ENCODE results near the gene CBS.
"Not testable (repeated sequence)": the region's sequence is repeated elsewhere in the genome, so short reads cannot be mapped to it uniquely, and the experiment has no call there.

Gene CBS

DNA sequence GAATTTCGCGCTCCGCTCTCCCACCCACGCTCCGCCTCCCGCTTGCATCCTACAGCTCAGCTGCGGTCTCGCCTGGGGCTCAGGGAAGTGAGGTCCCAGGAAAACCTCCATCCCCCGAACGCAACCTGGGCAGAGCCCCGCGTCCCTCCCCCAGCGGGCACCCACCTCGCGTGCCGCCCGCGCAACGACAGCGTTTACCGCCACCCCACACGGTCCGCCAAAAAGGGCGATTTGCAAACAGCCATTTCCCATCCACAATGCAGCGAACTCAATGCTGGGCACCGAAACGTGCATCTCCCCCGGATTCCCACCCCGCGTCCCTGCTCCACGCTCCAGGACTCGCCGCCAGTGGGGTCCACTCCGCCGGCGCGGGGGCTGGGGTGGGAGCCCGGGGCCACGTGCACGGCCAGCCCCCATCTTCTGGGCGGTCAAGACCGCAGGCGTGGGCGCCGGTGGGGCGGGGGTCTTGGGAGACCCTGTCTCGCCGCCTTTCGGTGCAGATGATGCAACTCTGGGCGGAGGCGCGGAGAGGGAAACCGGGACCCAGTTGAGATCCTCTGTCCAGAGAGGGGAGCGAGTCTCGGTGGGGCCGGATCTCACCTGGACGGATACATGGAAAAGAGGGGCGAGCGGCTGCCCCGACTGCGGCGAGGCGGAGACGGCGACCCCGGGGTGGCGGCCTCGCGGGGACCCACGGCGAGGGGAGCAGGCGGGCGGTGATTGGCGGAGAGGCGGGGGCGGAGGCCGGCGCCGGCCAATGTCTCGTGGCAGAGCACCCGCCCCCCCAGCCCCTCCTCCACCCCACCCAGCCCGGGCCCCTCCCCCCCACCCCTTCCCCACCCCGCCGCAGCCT, at the start of gene CBS:
Gene CBS, minus strand, starts transcription at position 666 of the 853 bp plus-strand sequence. CDS start 3,642 bp downstream, outside the sequence.
- DNase-seq = not testable (repeated sequence)

DNA sequence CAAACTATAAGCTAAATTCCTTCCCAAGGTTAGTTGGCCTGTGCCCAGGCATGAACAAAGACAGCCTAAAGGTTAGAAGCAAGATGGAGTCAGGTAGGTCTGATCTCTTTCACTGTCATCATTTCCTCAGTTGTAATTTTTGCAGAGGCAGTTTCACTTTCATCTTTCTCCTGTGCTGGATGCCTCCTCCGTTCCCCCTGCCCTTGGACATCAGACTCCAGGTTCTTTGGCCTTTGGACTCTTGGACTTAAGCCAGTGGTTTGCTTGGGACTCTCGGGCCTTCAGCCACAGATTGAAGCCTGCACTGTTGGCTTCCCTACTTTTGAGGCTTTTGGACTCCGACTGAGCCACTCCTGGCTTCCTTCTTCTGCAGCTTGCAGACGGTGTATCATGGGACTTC, 40.3 kb upstream of the CBS start:
- not testable (repeated sequence) for DNase-seq

DNA sequence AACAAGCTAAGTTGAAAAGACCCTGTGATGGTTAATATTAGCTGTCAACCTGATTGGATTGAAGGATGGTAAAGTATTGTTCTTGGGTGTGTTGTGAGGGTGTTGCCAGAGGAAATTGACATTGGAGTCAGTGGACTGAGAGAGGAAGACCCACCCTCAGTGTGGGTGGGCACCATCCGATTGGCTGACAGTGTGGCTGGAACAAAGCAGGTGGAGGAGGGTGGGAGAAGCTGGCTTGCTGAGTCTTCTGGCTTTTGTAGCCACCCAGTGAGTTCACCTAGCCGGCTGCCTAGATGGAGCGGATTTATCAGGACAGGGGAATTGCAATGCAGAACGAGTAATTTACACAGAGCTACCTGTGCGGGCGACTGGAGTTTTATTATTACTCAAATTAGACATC, 38.8 kb upstream of the CBS start:
- DNase-seq = not testable (repeated sequence)

DNA sequence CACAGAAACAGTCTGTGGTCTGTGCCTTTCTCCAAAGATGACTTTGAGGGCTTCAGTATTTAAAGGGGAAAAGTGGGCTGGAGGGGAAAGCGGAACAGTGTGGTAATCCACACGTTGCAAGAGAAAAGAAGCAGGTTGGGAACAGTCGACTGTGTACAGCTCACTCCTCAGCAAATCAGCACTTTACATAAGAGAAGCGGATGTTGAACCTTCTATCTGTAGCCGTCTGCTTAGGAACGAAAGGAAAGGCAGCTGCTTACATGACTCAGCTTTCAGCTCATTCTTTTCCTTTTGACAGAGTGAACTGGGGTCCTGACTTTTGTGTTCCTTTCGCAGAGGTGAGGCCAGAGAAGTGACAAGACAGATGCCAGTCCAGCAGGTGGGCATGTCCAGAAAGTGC, 33.4 kb upstream of the CBS start:
- not testable (repeated sequence) for DNase-seq

GRCh38 chr21:43108177-43108576, 32.5 kb upstream of the CBS start:
- not testable (repeated sequence) for DNase-seq

DNA sequence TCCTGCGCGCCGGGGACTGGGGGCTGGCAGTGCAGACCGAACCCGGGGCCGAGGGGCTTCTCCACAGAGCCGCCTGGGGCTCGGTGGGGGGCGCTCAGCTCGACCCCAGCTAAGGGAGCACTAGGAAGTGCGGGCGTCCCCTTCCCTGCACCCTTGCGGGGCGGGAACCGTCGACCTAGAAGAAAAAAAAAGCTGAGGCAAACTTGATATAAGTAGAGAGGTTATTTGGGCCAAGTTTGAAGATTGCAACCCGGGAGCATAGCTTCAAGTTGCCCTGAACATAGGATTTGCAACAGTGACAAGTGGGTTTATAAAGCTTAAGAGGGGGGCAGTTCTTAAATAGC, 32.1 kb upstream of the CBS start:
- DNase-seq = not testable (repeated sequence)

- not testable (repeated sequence) for DNase-seq
These were observed 31.5 kb upstream of the CBS start, which contains the start of gene U2AF1 for GRCh38 chr21:43106965-43107793. Gene U2AF1, minus strand, starts transcription at chr21:43107570. Its CDS starts 76 bp downstream, at chr21:43107494.

- DNase-seq = not testable (repeated sequence)
These were observed 29.0 kb upstream of the CBS start for GRCh38 chr21:43104642-43105041.

DNA sequence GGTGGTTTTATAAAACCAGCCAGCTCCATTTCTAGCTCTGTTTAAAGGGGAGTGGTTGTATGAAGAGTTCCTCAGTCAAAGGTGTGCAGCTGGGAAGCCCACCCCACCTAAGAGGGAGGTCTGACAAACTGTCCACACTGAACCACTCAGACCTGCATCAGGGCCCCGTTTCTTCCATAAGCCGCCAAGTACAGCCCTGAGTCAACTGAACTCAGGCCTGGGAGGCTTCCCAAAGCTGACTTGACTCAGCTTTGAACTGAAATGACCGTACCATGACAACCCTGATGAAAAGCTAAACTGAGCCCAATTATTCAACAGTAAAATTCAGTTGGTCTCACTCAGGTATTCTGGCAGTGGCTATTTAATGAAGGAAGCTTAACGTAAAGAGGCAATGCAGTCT, 26.6 kb upstream of the CBS start:
- not testable (repeated sequence) for DNase-seq

DNA sequence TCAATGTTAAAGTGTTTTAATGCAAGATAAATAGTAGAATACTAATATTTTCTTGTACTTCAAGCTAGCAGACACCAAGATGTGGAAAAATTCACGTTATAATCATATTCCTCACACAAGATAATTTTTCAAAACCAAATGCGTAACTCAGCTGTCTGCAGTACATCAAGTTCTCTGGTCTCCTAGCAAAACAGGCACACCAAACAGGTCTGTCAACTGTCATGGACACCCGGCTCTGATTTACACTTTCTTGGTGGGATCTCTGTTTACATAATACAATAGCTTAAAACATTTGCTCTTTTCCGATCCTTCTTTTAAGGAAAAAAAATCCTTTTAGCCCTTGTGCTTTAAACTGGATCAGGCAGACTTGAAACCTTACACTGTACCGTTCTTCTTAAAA, 26.0 kb upstream of the CBS start:
- DNase-seq = not testable (repeated sequence)

DNA sequence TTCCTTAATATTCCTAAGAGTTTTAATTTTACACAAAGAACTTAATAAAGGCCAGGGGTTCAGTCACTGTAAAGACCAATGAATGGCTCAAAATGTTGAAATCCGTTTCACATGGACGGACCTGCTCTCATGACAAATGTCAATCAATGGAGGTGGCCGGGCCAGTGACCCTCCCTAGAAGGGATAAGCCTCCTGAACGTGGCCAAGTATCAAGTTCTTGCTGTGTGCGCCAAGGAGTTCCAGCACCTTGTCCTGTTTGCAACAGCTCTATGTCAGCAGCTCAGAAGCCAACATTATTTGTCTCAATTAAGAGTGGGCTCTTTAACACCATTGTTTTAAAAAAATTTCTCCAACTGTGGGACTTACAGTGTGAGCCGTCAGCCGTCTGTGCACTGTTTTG, 25.4 kb upstream of the CBS start:
- DNase-seq = not testable (repeated sequence)

DNA sequence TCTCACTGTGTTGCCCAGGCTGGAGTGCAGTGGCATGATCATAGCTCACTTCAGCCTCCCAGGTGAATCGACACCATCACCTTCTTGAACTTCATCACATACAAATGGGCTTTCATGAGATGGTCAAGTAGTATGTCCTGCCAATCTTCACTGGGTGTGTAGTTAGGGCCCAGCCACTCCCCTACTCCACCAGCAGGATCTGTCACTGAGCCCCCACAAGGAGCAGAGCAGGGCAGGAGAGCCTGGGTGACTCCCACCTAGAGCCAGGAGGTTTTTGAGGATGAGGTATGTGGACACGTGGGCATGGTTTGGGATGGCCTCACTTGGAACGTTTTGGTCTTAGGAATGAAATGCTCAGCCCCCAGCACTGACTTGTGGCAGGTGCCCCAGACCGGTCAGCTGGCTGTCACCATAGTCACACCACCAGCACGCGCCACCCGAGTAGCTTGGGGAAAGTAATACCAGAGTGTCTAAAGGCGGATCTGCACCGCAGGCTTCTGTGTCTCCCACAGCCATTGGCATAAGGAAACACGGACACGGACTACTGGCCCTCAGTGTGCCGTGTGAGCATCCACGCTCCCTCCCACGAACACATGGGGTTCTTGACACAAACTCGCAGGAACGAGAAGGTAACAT, 16.5 kb upstream of the CBS start:
- DNase-seq = not testable (repeated sequence)

- DNase-seq = not testable (repeated sequence)
These were observed 15.3 kb upstream of the CBS start for GRCh38 chr21:43090947-43091346.

- not testable (repeated sequence) for DNase-seq
These were observed 13.8 kb upstream of the CBS start for GRCh38 chr21:43089463-43089862.

GRCh38 chr21:43082587-43083300, 7.1 kb upstream of the CBS start:
- DNase-seq = not testable (repeated sequence)

GRCh38 chr21:43076643-43077042, 1.0 kb upstream of the CBS start:
- not testable (repeated sequence) for DNase-seq

- DNase-seq = not testable (repeated sequence)
These were observed 495 bp upstream of the CBS start for GRCh38 chr21:43076023-43076637.

DNA sequence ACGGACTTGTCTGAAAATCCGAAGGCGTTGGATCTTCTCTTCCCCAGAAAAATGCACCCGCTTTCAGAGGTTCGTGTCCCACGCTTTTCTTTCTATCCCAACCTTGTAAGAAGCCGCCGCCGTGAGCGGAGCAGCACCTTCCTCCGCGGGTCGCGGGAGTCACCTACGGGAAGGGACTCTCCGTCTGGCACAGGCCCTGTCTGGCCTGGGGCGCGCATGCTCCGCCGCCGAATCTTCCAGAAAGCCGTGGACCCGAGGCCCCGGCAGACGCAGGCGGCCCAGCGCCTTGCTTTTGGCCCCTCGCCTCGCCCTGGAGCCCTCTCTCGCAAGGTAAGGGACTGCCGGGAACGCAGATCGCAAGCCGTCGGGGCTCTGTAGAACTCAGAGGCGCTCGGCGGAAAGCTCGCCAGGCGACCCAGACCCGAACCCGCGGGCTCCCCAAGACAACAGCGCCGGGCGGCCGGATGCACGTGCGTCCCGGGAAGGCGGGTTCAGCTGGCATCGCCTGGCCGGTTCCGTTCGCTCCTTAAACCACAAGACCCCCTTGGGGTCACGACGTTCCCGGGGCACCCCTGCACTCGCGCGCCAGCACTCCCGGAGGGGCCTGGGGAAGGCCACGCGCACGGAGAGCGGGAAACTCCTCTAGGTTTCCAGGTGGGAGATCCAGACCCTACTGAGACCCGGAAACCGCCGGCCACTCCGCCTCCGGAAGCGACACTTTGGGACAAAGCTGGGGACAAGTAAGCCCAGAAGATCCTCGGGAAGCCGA, 1.1 kb downstream of the CBS start:
- not testable (repeated sequence) for DNase-seq

GRCh38 chr21:43072742-43073141, 2.9 kb downstream of the CBS start:
- not testable (repeated sequence) for DNase-seq

GRCh38 chr21:43069682-43070081, 6.0 kb downstream of the CBS start:
- DNase-seq = not testable (repeated sequence)

- not testable (repeated sequence) for DNase-seq
These were observed 7.6 kb downstream of the CBS start for GRCh38 chr21:43068065-43068464.

All from midbrain (tissue), 1 donor.